RCC 7860 (cell line): ENCODE results near the gene THRSP.
"Not testable (repeated sequence)": the region's sequence is repeated elsewhere in the genome, so short reads cannot be mapped to it uniquely, and the experiment has no call there.

Experiments used
- DNase-seq: peaks from one replicate; pipeline ENCODE4 v3.0.0-alpha.2; 2015; ENCODE audit warnings: low spot score
- FAIRE-seq: peaks from 2 replicates; lab custom pipeline; 2012; peaks lifted over from hg19 to GRCh38; lab: Jason Lieb, UNC

Gene THRSP

DNA sequence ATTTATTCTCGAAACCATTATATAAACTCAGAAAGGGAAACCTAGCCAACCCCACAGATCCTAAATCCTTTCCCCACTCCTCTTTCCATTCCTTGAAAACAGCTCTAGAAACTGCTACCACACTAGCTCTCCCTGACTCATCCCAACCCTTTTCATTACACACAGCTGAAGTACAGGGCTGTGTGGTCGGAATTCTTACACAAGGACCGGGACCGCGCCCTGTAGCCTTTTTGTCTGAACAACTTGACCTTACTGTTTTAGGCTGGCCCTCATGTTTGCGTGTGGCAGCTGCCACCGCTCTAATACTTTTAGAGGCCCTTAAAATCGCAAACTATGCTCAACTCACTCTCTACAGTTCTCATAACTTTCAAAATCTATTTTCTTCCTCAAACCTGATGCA lies 20.8 kb downstream of the THRSP start:
- not testable (repeated sequence) for DNase-seq, FAIRE-seq

DNA sequence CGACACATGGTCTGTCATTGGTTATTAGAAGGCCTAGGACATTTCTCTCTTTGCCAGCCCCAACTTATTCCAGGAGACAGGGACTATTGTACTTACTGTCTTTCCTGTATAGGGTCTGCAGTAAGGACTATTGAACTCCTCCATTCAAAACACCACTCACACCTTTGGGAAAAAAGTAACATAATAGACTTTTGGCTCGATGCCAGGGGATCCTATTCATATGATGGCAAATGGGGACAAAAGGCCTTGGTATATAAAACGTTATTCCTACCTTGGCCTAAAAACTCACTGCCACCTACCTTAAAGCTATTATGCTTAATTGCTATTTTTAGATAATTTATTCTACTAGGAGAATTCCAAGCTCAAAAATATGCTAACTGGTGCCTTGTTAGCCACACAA lies 22.3 kb downstream of the THRSP start:
- FAIRE-seq = no peak
- DNase-seq = no peak

DNA sequence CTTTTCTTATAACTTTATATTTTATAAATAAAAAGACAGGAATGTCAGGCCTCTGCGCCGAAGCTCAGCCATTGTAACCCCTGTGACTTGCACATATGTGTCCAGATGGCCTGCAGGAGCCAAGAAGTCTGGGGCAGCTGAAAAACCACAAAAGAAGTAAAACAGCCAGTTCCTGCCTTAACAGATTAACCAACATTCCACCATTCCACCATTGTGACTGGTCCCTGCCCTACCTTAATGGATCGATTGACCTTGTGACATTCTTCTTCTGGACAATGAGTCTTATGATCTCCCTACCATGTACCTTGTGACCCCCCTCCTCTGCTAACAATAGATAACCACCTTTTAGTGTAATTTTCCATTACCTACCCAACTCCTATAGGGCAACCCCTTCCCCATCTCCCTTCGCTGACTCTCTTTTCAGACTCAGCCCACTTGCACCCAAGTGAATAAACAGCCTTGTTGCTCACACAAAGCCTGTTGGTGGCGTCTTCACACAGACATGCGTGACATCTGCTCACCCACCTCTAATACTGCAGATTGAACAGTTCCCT lies 22.9 kb downstream of the THRSP start:
- DNase-seq, FAIRE-seq: not testable (repeated sequence)

DNA sequence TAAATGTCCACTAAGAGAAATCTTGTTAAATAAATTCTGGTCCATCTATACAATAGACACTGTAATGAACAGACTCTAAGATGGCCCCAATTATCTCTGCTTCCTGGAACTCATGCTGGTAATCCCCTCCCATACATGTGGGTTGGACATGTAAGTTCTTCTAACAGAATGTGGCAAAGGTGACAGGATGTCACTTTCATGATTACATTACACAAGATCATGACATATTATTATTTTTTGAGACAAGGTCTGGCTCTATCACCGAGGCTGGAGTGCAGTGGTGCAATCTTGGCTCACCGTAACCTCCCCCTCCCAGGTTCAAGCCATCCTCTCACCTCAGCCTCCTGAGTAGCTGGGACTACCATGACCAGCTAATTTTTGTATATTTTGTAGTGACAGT lies 30.6 kb downstream of the THRSP start:
- no peak for FAIRE-seq
- DNase-seq = no peak

DNA sequence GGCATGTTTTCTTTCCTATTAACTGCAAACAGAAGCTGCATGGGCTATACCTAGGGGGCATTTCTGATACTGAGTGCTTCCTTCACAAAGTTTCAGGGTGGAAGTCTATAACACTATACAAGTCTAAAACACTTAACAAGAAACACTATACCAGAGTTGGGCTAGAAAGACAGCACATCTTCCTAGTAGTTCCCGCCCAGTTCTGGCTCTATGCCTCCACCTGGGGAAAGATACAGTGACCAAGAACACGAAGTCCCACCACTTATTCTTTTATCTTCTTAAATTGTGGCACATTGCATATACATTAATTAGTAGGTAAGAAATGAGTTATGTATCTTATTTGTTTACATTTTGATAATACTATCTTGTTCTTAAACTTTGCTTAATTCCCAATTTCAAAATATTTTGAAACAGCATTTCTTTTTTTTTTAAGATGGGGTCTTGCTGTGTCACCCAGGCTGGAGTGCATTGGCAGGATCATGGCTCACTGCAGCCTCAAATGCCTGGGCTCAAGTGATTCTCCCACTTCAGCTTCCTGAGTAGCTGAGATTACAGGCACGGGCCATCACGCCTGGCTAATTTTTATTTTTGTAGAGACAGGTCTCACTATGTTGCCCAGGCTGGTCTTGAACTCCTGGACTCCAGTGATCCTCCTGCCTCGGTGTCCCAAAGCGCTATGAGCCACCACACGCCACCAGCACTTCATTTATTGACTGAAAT lies 34.2 kb downstream of the THRSP start:
- DNase-seq (no peak), FAIRE-seq (no peak)

DNA sequence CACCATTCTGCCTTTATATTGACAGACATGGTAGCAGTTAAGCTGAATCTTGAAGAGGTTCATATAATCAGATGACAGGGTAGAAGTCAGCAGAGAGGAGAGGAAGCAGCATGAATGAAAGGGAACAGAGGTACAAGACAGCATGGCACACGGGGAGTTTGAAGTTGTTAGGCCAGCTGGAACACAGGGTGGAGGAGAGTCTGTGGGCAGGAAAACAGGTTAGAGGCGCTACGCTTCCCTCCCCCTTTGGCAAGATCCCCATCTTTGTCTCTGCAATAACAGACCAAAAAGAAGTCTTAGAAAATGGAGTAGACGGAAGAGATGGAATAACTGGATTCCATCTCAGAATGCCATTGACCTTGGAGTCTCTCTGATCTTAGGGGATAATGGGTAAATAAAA lies 36.0 kb downstream of the THRSP start:
- DNase-seq (no peak), FAIRE-seq (no peak)

DNA sequence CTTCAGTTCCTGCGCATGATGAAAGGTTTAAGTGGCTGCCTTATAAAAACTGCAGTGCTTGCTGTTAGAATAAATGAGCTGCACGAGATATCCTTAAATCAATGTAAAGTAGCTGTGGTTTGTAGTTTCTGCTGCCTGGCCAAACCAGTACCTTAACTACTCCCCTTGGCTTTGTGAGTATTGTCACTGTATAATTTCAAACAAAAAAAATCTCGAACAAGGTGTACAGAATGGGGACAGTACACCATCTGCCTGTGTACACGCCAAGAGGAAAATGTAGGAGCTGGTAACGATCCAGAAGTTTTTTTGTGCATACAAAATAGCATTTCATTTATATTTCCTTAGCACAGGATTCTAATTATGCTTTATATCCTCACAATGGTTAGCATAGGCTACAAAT lies 36.6 kb downstream of the THRSP start:
- no peak for FAIRE-seq
- no peak for DNase-seq

DNA sequence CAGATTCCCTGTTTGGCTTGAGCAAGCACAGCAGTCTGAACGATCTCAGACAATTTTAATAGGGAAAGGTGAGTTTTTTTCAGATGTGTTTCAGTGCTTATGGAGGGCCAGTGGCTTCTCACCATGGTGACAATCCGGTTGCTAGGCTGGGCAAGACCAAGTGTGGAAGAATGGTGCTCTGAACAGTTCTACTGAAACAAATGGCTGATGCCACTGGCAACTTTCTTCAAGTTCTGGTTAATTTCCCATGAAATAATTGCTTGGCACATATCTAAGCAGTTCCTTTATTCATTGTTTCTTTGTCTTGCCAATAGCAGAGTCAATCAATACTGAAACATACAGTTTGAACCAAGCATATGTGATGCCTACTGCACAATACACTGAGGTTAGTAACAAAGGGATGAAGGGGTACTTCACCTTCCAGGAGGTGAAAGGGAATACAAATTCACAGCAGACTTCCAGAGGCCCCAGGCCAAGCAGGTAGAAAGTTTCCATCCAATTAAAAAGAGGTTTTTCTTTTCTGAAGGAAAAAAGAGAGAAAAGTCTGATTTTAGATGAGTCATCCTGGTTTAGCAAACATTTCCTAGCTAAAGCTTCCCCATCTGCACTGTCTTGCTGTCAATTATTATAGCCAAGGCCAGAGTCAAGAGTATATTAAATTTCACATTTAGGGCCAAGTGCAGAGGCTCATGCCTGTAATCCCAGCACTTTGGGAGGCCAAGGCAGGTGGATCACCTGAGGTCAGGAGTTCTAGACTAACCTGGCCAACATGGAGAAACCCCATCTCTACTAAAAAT lies 37.2 kb downstream of the THRSP start:
- DNase-seq (no peak), FAIRE-seq (no peak)

DNA sequence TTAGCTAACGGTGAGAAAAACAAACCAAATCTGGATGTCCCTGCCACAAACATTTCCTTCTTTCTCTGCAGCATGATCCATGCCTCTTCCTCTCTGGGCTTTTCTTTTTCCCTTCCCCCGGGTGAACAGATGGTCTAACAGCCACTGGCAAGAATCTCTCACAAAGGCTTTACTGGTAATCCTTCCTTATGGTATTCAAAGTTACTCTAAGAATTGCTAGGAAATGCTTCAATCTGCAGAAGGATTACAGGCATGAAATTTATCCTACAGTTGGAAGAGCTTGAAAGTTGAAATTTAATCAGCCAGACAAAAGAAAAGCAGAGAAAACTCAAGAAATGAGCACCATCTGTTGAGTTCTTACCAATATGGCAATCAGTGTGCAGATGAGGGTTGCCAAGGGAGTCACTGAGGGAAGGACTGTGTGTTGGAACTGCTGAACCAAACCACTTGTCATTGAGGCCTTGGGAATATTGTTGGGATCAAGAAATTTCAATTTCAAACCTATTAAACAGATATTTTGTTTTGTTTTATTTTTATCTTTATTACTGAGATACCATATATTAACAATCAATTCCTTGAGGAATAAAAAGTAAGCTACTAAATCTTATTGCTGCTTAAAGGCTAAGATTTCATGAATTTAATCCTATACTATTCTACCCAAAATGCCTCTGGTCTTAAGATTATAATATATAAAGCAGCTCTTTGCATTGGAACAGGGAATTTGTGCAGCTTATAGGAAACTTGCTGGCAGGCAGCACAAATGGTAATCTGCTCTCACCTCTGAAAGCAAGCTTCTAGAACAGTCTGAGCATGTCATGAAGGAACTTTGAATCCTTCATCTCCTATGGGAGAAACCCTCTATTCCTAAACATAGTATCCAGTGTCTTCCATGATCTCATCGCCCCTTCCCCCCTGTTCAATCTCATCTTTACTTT lies 45.7 kb downstream of the THRSP start:
- no peak for FAIRE-seq
- DNase-seq = no peak

DNA sequence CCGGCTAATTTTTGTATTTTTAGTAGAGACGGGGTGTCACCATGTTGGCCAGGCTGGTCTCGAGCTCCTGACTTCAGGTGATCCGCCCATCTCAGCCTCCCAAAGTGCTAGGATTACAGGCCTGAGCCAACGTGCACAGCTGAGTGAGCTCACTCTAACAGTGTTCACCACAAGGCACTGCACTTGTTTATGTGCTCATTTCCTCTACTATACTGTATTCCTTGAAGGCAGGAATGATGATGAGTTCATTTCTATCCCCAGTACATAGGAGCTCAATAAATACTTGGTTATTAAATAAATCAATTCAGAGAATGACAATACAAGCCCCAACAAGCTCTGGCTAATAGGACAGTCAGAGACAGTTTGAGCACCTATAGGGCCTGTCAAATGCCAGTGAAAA lies 46.7 kb downstream of the THRSP start:
- DNase-seq (no peak), FAIRE-seq (no peak)

DNA sequence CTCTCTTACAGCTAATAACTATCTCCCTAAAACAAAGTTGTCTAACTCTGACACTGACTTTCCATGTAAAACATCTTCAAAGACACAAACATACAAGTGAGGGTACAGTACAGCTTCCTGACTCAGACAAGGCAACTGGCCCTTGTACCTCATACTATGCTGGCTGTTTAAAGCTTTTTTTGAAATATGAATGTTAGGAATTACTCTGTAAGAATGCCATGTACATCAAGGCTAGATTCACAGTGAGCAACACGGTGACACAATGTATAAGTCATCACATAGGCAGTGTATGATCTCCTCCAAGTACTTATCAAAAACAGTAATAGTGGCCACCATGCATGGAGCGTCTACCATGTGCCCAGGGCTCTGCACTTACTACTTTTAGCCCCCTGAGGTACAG lies 47.2 kb downstream of the THRSP start:
- FAIRE-seq (no peak), DNase-seq (no peak)

DNA sequence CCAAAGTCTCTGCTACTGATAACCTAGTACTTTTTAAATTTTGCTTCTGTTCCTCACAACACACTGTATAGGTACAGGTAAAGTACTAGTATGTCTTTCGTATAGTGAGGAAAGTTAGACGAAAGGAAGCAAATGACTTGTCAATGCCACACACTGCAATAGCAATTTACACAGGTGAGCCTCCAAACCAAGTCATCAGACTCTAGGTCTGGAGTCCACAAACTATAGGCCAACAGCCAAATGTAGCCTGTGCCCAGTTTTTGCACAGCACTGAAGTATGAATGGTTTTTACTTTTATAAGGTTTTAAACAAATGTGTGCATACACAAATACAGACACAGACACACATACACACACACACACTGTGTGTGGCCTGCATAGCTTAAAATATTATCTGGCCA lies 47.6 kb downstream of the THRSP start:
- FAIRE-seq (no peak), DNase-seq (no peak)

DNA sequence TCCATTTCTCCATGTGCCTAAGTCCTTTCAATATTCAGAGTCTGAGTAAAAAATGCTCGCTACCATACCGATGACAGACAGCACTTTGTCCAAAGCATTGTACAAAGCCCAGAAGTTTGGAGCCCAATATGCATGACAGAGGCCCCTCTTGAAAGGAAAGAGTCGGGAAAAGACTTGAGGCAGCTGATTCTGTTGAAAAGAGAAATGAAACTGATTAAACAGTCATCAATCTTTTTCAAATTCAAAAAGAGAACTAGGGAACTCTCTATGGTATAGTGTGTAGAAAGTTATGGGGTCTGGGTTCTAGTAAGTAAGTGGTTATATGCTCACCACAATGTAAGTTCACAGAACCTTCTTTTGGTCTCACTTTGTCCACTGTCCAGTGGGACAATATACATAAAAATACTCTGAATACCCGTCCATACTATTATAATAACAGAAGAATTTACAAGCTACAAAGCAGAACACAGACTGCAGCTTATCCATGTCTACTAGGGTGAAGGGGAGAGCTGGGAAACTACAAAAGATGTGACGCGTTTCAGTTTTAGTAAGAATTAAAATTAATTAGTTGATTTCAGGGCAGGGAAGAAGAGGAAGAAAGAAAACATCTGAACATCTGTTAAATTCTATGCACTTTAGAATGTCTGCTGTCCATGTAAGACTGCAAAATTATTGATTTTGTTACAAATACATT lies 49.1 kb downstream of the THRSP start:
- DNase-seq = no peak
- FAIRE-seq = no peak
